Smooth muscle cell (in vitro differentiated cells): ENCODE measurements around the gene PIP4K2A. TPM values are rescaled to one million over a fixed set of nuclear protein-coding genes. Genes with fewer than 3 reads are reported as not detected.

ENCODE experiments used
- DNase-seq: peaks from one replicate; lab custom pipeline; 2025; ENCODE audit not compliant: unreplicated experiment; lab: John Stamatoyannopoulos, UW
- H2AFZ ChIP-seq: fragments of 200-600 bp; sonication (generic); 2 replicates; pipeline ENCODE4 v1.6.0; 2016; ENCODE audit warnings: antibody characterized with exemption, low read depth, mild to moderate bottlenecking
- H3F3A ChIP-seq: fragments of 200-600 bp; sonication (generic); 2 replicates; pipeline ENCODE4 v1.6.0; 2017; ENCODE audit warnings: antibody characterized with exemption, low read depth
- H3K27ac ChIP-seq: fragments of 200-600 bp; sonication (generic); 2 replicates; pipeline ENCODE4 v1.5.1; 2016; ENCODE audit warnings: low read depth, mild to moderate bottlenecking
- H3K27me3 ChIP-seq: fragments of 200-600 bp; sonication (generic); 2 replicates; pipeline ENCODE4 v1.6.1; 2016; ENCODE audit warnings: low read depth, mild to moderate bottlenecking
- H3K36me3 ChIP-seq: fragments of 200-600 bp; sonication (generic); 2 replicates; pipeline ENCODE4 v1.5.1; 2016; ENCODE audit warnings: low read depth
- H3K4me1 ChIP-seq: fragments of 200-600 bp; sonication (generic); 2 replicates; pipeline ENCODE4 v1.5.1; 2016; ENCODE audit warnings: low read depth
- H3K4me2 ChIP-seq: fragments of 200-600 bp; sonication (generic); 2 replicates; pipeline ENCODE4 v1.6.0; 2016; ENCODE audit warnings: mild to moderate bottlenecking
- H3K4me3 ChIP-seq: fragments of 200-600 bp; sonication (generic); 2 replicates; pipeline ENCODE4 v1.5.1; 2016; ENCODE audit warnings: mild to moderate bottlenecking
- H3K79me2 ChIP-seq: fragments of 200-600 bp; sonication (generic); 2 replicates; pipeline ENCODE4 v1.6.0; 2016; ENCODE audit warnings: low read depth, mild to moderate bottlenecking
- H3K9ac ChIP-seq: fragments of 200-600 bp; sonication (generic); 2 replicates; pipeline ENCODE4 v1.6.0; 2016; ENCODE audit warnings: low read depth
- H3K9me3 ChIP-seq: fragments of 200-600 bp; sonication (generic); replicated peaks from 2 replicates; pipeline ENCODE4 v1.5.1; 2016; ENCODE audit warnings: low read depth
- H4K20me1 ChIP-seq: fragments of 200-600 bp; sonication (generic); 2 replicates; pipeline ENCODE4 v1.6.0; 2016; ENCODE audit warnings: low read depth
- CTCF ChIP-seq: fragments of 200-600 bp; sonication (generic); IDR thresholded peaks from 2 replicates; pipeline ENCODE4 v1.5.1; 2017; ENCODE audit warnings: borderline replicate concordance, mild to moderate bottlenecking, antibody characterized with exemption; ENCODE audit not compliant: insufficient read depth, poor library complexity, severe bottlenecking
- WGBS: methylation state at CpG from one replicate; pipeline ENCODE4 v1.1.7; 2016; ENCODE audit warnings: low lambda C conversion rate; 5-methylcytosine and 5-hydroxymethylcytosine counted together
- polyA plus RNA-seq: library from polyadenylated mRNA; unstranded; fragments of >200 nt; fragmentation: Nextera tagmentation; extraction: Ambion mirVana; gene quantifications from 2 replicates; pipeline ENCODE4 v1.2.1, GENCODE V29; 2016
- total RNA-seq: library from RNA; depleted of rRNA; stranded (reverse); fragments of >200 nt; gene quantifications from 2 replicates; pipeline ENCODE4 v1.2.3, GENCODE V29; 2014

Gene PIP4K2A
- total and polyA plus RNA-seq, 2 experiments from 2014 or later: 7.5 to 8.9 TPM

- H3K4me1 ChIP-seq: peaks cover 5% of the 10 kb centered on the region
- no peak overlapping the region for H3K4me2 ChIP-seq
- no peaks in the 10 kb centered on the region for H4K20me1 ChIP-seq
- no peaks in the 10 kb centered on the region for H3K27me3 ChIP-seq
- no peaks in the 10 kb centered on the region for H3K36me3 ChIP-seq
- peaks cover 14% of the 10 kb centered on the region for H3K79me2 ChIP-seq
- H2AFZ ChIP-seq: no peak overlapping the region
- WGBS: 92% methylated on average over 8 of the region's 8 CpGs
- TF ChIP-seq CTCF: no peak
- H3F3A ChIP-seq: peaks cover 4% of the 10 kb centered on the region
- no peak overlapping the region for H3K4me3 ChIP-seq
- no peak overlapping the region for H3K9ac ChIP-seq
- DNase-seq: no peak
- H3K9me3 ChIP-seq: no peaks in the 10 kb centered on the region
- no peak overlapping the region for H3K27ac ChIP-seq
Measured at GRCh38 chr10:22611425-22612115, 102.8 kb downstream of the PIP4K2A start.

GRCh38 chr10:22610610-22611009 lies 103.8 kb downstream of the PIP4K2A start:
- TF ChIP-seq CTCF: no peak
- DNase-seq: no peak

GRCh38 chr10:22609719-22610465 lies 104.5 kb downstream of the PIP4K2A start:
- Histone ChIP-seq H3K27ac (no peak overlapping the region), H3K4me2 (no peak overlapping the region), H3K79me2 (peaks cover 4% of the 10 kb centered on the region), H3K27me3 (no peaks in the 10 kb centered on the region), H3K4me1 (peaks cover 12% of the 10 kb centered on the region), H3K9ac (no peak overlapping the region), H4K20me1 (no peaks in the 10 kb centered on the region), H3F3A (no peaks in the 10 kb centered on the region), H3K9me3 (no peaks in the 10 kb centered on the region), H2AFZ (no peak overlapping the region), H3K36me3 (no peaks in the 10 kb centered on the region), H3K4me3 (no peak overlapping the region)
- TF ChIP-seq CTCF: no peak
- WGBS: 80% methylated on average over 6 of the region's 6 CpGs
- no peak for DNase-seq

More at GRCh38 chr10:22610610-22611009, 103.8 kb downstream of the PIP4K2A start:
- no peak overlapping the region for H2AFZ ChIP-seq
- no peaks in the 10 kb centered on the region for H3K36me3 ChIP-seq
- H3K4me1 ChIP-seq: peaks cover 5% of the 10 kb centered on the region
- H3K9ac ChIP-seq: no peak overlapping the region
- no peaks in the 10 kb centered on the region for H4K20me1 ChIP-seq
- H3K27ac ChIP-seq: no peak overlapping the region
- H3K9me3 ChIP-seq: no peaks in the 10 kb centered on the region
- H3K79me2 ChIP-seq: peaks cover 5% of the 10 kb centered on the region
- no peaks in the 10 kb centered on the region for H3K27me3 ChIP-seq
- 89% methylated on average over 5 of the region's 5 CpGs for WGBS
- no peak overlapping the region for H3K4me2 ChIP-seq
- H3F3A ChIP-seq: no peaks in the 10 kb centered on the region
- no peak overlapping the region for H3K4me3 ChIP-seq
